GM21576 (cell line): Measurements from ENCODE around the gene LRP2.

Source experiments
- ATAC-seq: cut with Tn5 transposase; IDR thresholded peaks from one replicate; pipeline ENCODE4 v1.9.1; 2021; ENCODE audit warnings: mild to moderate bottlenecking, moderate library complexity; ENCODE audit not compliant: unreplicated experiment

LRP2 gene

DNA sequence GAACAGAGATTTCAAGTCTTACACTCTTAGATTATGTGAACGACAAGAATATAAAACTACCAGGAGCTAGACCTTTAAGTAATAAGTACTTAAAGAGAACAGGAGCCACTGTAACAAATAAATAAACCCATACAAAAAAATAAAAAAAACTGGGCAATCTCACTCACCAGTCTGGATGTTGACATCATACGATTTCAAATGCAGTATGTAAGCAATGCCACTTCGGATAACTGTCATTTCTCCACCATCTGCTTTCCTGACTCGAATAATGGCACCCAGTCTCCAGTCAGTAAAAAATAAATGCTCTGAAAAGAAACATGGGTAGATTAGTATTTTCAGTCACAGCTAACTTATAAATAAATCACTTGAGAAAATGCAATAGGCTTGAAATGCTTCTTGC, 115.1 kb downstream of the LRP2 start:
- ATAC-seq = no peak

DNA sequence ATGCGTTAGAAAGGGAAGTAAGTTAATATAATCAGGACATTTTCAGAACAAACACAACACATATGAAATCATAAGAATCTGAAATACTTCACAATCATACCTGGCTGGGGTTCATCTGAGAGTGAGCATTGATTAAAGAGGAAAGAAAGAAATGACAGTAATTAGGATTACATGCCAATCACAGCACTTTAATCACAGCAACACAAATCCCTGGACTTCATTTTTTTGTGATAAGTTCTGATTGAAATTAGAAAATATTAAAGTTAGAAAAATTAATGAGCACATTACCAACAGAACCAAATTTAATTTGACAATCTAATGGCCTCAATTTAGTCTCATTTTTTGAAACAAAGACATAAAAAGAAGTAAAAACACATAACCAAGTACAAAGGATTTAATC, 121.9 kb downstream of the LRP2 start:
- no peak for ATAC-seq

DNA sequence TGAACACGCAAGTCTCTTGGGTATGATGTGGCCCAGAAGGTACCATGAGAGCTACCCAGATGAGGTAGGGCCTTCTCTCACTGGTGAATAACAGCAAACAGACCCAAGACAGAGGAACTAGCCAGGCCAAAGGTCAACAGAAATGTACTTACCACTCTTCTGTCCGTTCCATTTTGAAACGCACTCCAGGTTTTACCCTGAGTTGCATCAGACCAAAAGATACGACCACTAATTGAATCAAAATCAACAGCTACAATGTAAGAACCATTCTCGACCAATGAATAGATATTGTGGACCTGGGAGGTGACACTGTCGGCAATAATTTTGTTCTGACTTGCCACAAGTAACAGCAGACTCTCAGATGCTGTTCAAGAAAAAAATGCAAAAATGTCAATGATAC, 124.4 kb downstream of the LRP2 start:
- no peak for ATAC-seq

DNA sequence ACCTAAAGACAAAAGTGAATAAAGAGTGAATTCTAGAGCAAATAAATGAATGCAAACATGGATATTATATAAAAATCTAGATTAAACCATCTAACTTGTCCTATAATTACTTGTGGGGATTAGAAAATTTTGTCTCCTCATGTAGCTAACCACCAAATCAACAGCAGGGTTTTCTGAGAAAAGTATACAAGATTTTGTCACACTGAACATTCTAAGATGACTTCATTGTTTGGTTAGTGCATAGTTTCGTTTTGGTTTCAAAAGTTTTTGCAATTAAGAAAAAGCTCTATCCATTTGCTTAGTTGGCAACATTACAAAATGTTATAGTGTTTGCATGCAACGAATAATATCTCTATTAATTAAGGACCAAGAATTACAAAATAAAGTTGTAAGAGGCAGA, 125.0 kb downstream of the LRP2 start:
- ATAC-seq = no peak

DNA sequence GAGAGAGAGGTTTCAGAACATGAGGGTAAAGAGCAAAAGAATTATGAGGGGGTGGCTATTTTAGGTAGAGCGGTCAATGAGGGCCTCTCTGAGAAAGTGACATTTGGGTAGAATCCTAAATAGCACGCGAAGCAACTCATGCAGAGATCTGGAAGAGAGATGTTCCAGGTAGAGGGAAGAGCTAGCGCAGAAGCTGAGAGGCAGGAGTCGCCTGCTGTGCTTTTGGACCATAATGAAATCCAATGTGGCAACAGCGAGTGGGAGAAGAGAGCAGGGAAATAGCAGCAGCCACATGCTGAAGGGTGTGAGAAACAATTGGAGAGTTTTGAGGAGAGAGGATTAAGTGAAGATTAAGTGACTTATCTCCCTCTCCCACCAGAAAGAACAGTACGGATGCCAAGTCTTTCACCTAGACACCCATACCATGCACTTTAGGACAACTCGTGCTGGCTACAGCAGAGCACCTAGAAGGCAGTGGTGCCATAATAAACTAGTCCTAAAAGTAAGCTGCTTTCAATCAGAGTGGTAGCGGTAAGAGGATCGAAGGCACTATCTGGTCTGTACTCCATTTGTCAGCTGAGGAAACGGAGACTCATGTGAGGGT, 129.7 kb downstream of the LRP2 start:
- no peak for ATAC-seq

DNA sequence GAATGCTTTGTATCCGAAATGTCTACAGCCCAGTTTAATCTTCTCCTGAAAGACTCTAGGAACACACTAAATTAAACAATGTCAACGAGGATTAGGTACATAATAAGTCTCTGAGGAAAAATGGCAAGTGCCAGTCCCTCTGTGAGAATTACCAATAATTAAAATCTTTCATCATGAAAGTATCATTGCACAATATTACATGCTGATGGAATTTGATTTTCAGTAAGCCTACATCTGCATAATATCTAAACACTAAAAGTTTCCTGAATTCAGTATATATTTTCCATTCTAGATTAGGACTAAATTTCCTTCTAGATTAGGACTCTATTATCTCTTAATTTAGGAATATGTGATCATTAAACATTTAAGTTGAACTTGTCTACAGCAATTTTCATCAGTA, 132.1 kb downstream of the LRP2 start:
- ATAC-seq = no peak

DNA sequence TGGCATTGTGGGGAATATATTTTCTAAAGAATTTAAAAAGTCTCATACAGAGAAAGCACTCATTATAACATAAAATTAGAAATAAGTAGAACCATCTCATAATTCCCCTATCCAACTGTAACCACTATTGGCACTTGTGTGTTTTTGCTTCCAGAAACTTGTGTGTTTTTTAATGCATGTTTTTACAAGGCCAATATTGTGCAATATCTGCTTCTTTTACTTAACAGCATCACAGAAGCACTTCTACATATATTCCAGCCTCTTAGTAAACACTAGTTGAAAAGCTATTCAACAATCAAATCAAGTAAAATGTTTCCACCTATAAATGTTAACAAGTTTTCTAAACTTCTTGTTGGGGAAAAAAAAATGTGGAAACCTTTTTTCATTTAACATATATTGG, 132.7 kb downstream of the LRP2 start:
- no peak for ATAC-seq

DNA sequence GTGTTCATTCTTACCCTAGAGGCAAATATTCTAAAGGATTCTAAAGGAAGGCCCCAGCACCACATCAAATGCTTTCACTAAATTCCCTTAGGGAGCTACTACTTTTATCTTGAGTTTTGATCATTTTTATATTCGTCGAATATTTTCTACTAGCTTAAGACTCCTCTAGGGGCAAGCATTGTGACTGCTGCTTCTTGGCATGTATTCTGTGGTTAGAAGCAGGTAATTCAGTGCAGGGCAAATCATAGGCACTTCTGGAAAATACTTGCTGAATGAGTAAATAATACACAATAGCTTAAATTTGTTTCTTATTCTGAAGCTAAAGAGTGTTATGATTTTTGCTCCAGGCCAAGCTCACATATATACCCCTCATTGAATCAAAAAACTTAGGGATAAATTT, 136.4 kb downstream of the LRP2 start:
- ATAC-seq = no peak

DNA sequence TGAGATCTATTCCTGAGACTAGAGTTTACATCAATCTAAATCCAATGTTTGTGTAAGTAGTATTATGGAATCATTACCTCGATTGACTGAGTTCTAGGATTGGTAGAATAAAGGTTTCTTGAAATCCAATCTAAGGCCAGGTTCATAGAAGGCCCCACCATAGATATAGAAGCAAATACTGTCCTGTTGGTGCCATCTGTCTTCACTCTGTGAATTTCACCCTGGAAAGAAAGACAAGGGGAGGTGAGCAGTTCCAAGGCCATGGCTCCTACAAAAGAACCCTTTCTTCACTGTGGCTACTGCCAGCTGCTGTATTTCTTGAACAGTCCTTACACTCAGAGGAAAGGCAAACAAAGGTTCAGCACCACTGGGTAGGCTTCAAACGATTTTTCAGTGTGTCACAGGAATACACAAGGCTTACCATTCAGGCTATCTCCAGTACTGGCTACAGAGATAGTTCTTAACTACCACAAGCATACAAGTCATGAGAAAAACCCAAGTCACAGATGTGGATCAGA, 137.0 kb downstream of the LRP2 start:
- no peak for ATAC-seq

DNA sequence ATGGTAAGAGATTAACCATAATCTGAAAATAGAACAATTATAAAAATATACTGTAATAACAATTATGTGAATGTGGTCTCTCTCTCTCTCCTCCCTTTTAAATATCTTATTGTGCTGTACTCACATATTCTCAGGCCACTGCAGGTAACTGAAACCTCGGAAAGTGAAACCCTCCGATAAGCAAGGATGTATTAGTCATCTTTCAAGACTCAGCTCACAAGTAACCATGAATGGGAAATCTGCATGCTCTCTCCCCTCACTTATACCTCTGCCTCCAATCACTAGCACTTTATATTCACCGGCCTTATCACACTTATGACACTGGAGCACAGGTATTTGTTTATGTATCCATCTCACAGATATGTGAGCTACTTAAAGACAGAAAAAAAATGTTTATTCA, 139.7 kb downstream of the LRP2 start:
- peak; percentile 92 for ATAC-seq

DNA sequence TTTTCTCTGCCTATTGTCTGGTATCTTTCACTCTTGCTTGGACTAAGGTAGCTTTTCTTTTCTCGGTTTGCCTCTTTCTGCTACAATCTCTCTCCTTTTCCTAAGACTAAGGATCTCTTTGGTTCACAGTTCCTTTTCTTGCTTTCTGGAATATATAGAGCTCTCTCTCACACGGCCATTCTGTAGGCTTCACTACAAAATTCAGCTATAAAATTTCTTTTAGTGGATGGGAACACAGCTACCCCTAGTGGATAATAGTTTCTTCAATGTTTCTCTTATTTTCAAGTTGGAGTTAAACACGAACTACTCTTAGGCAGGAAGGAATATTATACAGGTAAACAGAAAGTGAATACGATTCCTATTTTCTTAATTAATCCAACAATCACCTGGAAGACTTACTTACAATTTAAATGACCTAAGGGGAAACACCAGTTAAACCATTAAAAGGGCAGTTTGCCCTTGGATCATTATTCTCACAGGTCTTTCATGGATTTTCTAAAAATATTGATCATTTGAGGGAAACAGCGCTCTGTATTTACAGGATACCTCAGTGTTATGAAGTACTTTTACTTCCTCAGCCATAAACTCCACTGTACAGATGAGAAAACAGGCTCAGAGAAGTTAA, 140.5 kb downstream of the LRP2 start:
- no peak for ATAC-seq

DNA sequence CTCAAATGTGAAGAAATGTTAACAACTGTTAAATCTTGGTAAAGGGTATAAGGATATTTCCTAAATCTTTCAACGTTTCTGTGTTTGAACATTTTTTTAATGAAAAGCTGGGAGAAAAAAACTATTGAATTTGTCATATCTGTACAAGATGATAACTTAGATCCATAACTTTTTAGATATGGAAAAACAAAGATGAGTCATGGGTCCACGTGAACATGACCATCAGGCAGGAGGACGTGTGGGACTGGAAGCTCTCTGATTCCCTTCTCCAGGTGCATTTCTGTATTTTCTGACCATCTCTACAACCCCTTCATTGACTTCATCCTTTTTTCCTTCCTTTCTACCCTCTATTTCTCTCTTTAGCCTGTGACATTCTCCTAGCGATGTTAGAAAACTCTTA, 151.4 kb downstream of the LRP2 start:
- ATAC-seq = no peak

DNA sequence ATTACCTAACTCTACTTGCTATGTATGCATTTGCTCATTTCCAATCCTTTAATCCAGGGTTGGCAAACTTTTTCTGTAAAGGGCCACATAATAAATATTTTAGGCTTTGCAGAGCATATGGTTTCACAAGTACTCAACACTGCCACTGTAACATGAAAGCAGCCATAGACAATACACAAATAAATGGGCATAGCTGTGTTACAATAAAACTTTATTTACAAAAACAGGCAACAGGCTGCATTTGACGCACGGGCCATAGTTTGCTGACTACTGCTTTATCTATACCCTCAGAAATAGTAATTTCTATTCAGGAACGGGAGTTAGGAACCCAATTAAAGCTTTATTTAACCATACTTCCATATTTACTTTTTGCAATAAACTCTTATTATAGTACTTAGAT, 154.3 kb downstream of the LRP2 start:
- ATAC-seq = no peak

DNA sequence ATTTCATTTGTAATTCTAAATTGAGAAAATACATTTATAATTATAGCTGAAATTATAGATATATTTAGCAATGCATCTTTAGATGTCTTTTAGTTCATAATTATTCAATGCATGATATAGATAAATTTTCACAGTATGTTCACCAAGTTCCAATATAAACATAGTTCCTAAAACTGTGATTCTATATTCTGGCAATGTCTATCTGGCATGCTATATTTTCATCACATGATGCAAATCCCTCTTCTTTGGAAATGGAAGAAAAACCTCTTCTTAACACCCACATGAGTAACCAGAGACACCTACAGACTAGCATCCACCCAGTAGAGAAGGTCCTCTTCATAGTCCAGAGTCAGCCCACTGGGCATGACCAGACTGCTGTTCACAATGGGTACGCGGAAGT, 157.2 kb downstream of the LRP2 start:
- no peak for ATAC-seq

DNA sequence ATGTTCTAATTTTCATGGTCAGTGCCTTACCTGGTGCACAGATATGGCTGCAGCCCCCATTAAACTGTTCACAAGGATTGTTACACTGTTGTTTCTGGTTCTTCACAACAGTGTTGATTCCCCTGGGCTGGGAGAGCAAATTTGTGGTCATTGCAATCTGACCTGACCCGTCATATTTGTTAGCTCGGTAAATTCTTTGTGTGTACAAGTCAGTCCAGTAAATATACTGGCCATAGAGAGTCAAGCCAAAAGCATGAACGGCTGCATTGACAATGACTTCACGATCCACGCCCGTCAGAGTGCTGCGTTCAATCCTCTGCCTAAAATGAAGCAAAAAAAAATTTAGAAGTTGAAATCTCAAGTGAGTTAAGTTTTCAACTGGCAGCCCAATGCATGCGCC, 158.4 kb downstream of the LRP2 start:
- no peak for ATAC-seq

DNA sequence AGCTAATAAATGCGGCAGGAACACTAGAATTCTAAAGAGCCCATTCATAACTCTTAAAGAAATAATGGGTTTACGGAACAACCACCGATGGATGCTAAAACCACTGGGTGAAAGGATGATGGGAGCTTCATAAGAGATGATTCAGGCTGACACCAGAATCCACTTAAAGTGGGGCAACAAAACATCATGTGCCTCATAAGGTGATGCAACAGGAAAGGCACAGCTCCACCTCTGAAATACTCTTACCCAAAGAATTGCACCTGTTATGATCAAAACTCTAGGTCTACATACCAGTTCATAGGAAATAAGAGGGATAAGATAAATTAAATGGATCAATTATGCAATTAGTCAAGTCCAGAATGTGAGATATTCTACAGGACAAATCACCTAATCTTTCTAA, 161.6 kb downstream of the LRP2 start:
- ATAC-seq = no peak

DNA sequence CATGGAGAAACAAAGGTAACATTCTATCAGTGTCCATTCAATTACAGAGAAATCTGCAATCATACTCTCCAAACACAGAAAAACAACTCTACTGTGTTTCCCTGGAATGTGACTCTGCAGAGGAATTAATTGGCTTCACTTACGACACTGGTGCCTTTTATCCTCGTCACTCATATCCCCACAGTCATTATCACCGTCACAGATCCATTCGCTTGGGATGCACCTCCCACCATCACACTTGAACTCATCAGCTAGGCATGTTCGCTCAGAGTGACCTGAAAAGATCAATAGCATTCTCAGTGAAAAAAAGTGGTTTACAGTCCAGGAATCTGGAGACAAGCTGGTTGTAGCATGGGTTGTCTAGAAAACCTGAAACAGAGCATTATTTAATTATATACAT, 168.7 kb downstream of the LRP2 start:
- ATAC-seq = no peak

DNA sequence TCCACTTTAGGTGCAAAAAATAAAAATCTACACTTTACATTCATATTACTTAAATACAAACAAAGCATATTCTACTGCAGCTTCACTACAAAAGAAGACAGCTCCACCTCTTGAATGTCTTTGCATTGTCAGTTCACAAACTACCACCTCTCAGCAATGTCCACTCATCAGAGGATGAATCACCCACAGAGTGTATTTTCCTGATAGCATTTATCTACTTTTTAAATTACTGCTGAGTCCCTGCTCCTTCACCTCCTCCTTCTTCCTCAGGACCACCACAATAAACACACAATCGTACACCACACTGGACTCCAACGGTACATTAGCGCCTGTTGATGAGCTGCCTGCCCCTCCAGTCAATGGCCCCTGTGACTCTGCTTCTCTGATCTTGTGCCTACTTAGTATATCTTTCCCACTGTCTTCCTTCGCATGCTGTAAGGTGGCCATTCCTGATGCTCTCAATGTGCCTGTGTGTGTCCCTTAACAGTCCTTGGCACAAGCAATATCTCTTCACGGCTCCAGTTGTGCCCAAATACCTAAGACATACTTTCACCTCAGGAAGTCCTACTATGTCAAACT, 172.0 kb downstream of the LRP2 start:
- no peak for ATAC-seq

DNA sequence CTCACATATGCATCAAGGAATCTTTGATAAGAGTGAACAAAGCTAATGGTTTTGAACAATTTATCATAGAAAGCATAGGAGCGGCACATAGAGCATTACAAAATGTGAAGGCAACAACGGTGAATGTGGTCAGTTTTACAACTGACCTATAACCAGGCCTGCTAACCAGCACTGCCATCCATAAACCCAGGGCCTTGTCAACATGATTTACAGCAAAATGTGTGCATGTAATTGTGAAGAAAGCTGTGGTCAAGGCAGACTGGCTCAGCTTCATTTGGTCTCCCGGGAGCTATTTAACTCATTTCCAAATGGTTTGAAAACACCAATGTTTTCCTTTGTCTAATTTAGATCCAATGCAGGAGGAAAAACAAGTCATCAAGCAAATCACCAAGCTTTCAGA, 173.2 kb downstream of the LRP2 start:
- no peak for ATAC-seq

DNA sequence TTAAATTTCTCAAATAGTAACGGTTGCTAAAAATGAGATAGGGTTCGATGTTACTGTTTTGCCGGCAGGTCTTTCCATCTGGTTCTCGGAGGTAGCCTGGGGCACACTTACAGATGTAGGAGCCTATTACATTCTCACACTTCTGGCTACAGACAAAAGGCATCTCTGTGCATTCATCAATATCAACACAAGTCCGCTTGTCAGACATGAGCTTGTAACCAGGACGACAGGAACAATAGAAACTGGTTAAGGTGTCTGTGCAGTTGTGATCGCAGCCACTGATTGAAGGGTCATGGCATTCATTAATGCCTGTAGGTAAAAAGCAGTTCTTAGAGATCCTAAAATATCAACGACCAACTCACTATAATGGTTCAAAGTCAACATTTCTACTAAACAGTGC, 176.6 kb downstream of the LRP2 start:
- no peak for ATAC-seq

DNA sequence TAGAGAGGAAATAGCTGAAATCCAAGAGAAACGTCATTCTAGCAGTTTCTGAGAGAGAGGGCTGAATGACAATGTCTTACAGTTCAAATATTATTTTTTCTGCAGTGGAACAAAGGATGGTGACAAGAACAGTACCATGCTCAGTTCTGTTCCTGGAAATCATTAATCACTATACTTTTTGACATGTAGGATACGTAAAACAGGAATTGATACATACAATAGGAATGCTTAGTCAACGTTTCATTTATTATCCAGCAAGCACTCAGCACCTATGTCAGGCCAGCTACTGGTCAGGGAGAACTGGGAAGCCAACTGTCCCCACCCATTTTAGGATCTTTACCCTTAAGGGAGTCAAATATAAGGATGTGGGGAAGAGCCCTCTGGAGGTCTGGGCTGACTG, 178.3 kb downstream of the LRP2 start:
- no peak for ATAC-seq

DNA sequence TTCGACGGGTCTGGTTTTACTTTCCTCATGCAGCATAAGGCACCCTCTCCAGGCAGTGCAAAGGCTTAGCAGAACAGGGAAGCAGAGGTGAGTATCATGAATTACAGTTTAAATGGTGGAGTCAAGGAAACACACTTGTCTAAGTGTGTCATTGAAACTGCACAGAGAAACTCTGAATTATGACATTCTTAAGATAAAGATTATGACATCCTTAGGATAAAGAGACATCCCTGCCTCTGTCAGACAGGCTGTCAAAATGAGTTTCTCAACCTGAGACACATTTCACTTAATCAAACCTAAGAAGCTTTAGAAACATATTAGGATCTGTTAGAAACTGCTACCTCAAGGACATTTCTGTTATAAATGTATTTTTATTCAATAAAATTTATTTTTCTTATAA, 179.8 kb downstream of the LRP2 start:
- ATAC-seq = no peak
